ENCODE results near the gene SNRPA. TPM values are rescaled to one million over a fixed set of nuclear protein-coding genes. Genes with fewer than 3 reads are reported as not detected.
A peak's percentile ranks its signal among the peaks of the same experiment; 100 is the strongest.

The SNRPA gene
- total and polyA plus RNA-seq, 7 donors = 19.2 to 76.1 (median 52.3) TPM

GRCh38 chr19:40803857-40804782 is 53.1 kb downstream of the SNRPA start:
- Histone ChIP-seq H3K27me3 (no peaks in the 10 kb centered on the region), H3K27ac (peak overlapping the region; percentile 89 to 99 (median 96)), H3K36me3 (peaks cover 5 to 41% (median 21%) of the 10 kb centered on the region in 4 donors), H3K4me3 (peak overlapping the region in 1 of 4 donors; percentile 100), H3K4me1 (peaks cover 0 to 86% (median 83%) of the 10 kb centered on the region in 4 donors), H3K9me3 (no peaks in the 10 kb centered on the region)
- TF ChIP-seq, protein P1, sequence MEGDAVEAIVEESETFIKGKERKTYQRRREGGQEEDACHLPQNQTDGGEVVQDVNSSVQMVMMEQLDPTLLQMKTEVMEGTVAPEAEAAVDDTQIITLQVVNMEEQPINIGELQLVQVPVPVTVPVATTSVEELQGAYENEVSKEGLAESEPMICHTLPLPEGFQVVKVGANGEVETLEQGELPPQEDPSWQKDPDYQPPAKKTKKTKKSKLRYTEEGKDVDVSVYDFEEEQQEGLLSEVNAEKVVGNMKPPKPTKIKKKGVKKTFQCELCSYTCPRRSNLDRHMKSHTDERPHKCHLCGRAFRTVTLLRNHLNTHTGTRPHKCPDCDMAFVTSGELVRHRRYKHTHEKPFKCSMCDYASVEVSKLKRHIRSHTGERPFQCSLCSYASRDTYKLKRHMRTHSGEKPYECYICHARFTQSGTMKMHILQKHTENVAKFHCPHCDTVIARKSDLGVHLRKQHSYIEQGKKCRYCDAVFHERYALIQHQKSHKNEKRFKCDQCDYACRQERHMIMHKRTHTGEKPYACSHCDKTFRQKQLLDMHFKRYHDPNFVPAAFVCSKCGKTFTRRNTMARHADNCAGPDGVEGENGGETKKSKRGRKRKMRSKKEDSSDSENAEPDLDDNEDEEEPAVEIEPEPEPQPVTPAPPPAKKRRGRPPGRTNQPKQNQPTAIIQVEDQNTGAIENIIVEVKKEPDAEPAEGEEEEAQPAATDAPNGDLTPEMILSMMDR (IDR thresholded peaks at IDR 0.05) = no peak
- TF ChIP-seq POLR2AphosphoS5 (IDR thresholded peaks at IDR 0.05) (no peak), EP300 (IDR thresholded peaks at IDR 0.05) (no peak), POLR2A (IDR thresholded peaks at IDR 0.05) (no peak)
- no peak for DNase-seq
- intact Hi-C loops (cut with DNase I) = no loop called here
- 52 to 66% methylated on average over 6 of the region's 6 CpGs for WGBS, 2 donors

DNA sequence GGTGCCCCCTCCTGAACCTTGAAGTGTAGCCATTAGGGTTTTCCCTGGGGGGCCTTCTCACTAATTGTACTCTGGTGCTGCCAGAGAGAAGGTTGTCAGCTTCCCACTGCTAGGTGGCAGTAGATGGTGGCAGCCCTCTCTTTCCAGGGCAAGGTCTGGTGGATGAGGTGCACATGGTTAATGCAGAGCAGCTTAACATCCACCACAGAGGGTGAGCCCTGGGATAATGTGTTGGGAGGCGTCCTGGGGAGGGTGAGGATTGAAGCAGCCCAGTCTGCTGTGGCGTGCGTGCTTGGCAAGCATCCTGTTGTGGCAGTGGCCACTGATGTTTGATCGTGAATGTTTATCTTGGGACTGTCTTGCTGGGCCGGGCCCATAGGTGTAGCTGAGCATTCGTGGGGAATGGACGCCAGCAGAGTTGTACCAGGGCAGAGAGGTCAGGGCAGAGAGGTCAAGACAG is 53.8 kb downstream of the SNRPA start:
- Histone ChIP-seq H3K27ac (peak overlapping the region; percentile 89 to 99 (median 96)), H3K4me1 (peaks cover 0 to 92% (median 90%) of the 10 kb centered on the region in 4 donors), H3K4me3 (no peak overlapping the region), H3K36me3 (peaks cover 5 to 46% (median 24%) of the 10 kb centered on the region in 4 donors), H3K27me3 (no peaks in the 10 kb centered on the region), H3K9me3 (no peaks in the 10 kb centered on the region)
- intact Hi-C loops (cut with DNase I) = no loop called here
- 22 to 58% methylated on average over 7 of the region's 7 CpGs for WGBS, 2 donors
- TF ChIP-seq POLR2A (IDR thresholded peaks at IDR 0.05) (no peak), EP300 (IDR thresholded peaks at IDR 0.05) (no peak), POLR2AphosphoS5 (IDR thresholded peaks at IDR 0.05) (no peak)
- TF ChIP-seq, protein P1 (IDR thresholded peaks at IDR 0.05) = no peak
- no peak for DNase-seq

DNA sequence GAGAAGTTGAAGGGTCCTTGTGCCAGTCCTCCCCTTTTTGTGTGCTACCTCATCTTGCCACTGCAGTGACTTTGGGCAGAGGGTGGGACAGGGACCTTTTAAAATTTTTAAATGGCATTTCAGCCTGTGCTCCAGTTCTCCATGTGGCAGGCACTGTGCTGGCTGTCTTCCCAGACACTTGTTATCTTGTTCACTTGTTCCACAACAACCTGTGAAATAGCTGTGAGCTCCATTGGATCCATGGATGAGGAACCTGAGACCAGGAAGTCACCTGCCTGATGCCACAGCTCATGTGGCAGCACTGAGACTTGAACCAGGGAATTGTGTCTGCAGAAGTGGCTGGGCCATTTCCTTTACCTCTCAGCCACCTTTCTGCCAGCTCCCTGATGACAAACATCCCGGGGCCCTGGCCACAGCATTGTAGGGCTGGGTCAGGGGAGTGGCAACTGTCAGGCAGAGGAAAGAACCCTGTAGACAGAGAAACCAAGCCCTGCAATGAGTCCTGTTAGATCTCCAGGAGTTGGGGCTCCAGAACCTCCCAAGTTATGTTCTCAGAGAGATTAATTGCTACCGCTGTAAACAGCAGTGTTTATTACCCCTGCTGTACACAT is 54.4 kb downstream of the SNRPA start:
- TF ChIP-seq, protein P1 (IDR thresholded peaks at IDR 0.05) = no peak
- 13 to 49% methylated on average over 2 of the region's 2 CpGs for WGBS, 2 donors
- intact Hi-C loops (cut with DNase I) = no loop called here
- Histone ChIP-seq H3K27ac (peak overlapping the region; percentile 89 to 99 (median 96)), H3K27me3 (no peaks in the 10 kb centered on the region), H3K4me1 (peaks cover 0 to 92% (median 90%) of the 10 kb centered on the region in 4 donors), H3K36me3 (peaks cover 5 to 45% (median 24%) of the 10 kb centered on the region in 4 donors), H3K4me3 (no peak overlapping the region), H3K9me3 (no peaks in the 10 kb centered on the region)
- no peak for DNase-seq

- H3K27me3 ChIP-seq = no peaks in the 10 kb centered on the region
- WGBS, 2 donors = 42 to 67% methylated on average over 26 of the region's 26 CpGs
- H3K27ac ChIP-seq = peak overlapping the region; percentile 89 to 99 (median 96)
- peaks cover 0 to 34% (median 19%) of the 10 kb centered on the region in 4 donors for H3K36me3 ChIP-seq
- TF ChIP-seq, protein P1 (IDR thresholded peaks at IDR 0.05) = peak; percentile 61 to 88 (median 80)
- TF ChIP-seq POLR2AphosphoS5 (IDR thresholded peaks at IDR 0.05) (peak in 3 of 4 donors; percentile 40 to 74 (median 50)), POLR2A (IDR thresholded peaks at IDR 0.05) (no peak), EP300 (IDR thresholded peaks at IDR 0.05) (no peak)
- intact Hi-C loops (cut with DNase I) = no loop called here
- DNase-seq = peak; percentile 92
- H3K4me3 ChIP-seq = peak overlapping the region in 1 of 4 donors; percentile 16
- H3K9me3 ChIP-seq = no peaks in the 10 kb centered on the region
- peaks cover 0 to 88% (median 84%) of the 10 kb centered on the region in 4 donors for H3K4me1 ChIP-seq
Measured at GRCh38 chr19:40806423-40807146, 55.6 kb downstream of the SNRPA start.
